ENCODE measurements around the gene AVEN.

Gene AVEN

GRCh38 chr15:33980159-33980558 lies 58.8 kb downstream of the AVEN start:
- no peak for DNase-seq

- DNase-seq: no peak
These were observed 63.9 kb downstream of the AVEN start for GRCh38 chr15:33975022-33975565.

GRCh38 chr15:33971811-33972210 lies 67.2 kb downstream of the AVEN start:
- DNase-seq: no peak

- no peak for DNase-seq
These were observed 70.2 kb downstream of the AVEN start for GRCh38 chr15:33968821-33969220.

- DNase-seq: no peak
These were observed 70.8 kb downstream of the AVEN start, which contains the start of gene CHRM5 for GRCh38 chr15:33968224-33968623. CHRM5 (plus strand) TSS chr15:33968497; CDS start chr15:34062718, 94,221 bp downstream.

DNA sequence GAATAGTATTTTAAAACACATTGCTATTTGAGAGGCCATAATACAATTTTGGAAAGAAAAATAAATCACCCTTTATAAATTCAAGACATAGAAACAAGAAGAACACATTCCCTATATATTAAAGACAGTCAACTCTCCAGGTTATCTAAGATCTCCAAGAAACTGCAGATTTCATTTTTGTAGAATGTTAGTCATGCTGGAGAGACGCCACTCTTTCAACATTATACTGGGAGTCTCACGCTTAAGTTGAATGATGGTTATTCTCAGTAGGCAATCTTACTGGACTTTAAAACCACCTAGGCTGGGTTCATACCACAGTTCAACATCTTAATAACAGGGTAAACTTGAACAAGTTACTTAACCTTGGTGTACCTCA lies 74.4 kb downstream of the AVEN start:
- no peak for DNase-seq

- peak; percentile 6 for DNase-seq
These were observed 75.0 kb downstream of the AVEN start for GRCh38 chr15:33963831-33964664.

GRCh38 chr15:33960549-33960935 lies 78.5 kb downstream of the AVEN start:
- DNase-seq: no peak

GRCh38 chr15:33959844-33960548 lies 79.0 kb downstream of the AVEN start:
- no peak for DNase-seq

DNA sequence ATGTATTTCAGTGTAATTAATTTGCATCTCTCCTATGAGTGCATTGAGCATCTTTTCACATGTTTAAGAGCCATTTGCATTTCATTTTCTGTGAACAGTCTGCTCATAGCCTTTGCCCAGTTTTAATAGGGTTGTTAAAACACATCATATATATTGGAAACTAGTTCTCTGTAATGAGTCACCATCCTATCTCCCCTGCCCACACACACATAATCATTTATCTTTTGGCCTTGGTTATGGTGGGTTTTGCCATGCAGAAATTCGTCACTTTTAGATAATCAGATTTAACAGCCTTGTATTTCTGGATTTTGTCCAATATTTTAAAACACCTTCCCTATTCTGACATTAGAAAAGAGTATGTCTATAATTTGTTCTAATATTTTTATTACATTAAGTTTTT lies 82.6 kb downstream of the AVEN start:
- DNase-seq: no peak

GRCh38 chr15:33955945-33956344 lies 83.1 kb downstream of the AVEN start:
- no peak for DNase-seq

DNA sequence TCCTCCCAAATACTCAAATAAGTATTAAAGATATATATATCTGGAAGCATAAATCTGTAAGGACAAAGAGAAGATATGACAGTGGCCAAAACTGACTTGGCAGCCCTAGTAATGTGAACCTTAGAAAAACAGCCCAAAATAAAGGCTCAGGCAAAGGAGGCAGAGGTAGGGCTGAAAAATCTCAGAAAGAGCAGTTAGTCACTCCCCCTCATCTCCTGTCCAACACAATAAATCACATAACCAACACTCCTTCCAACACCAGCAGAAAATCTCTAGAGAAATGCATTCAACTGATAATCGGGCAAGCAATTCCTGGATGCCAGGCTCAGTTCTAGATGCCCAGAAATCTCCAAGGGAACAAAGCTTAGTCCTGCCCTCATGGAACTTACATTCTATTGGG lies 92.9 kb downstream of the AVEN start:
- no peak for DNase-seq

DNA sequence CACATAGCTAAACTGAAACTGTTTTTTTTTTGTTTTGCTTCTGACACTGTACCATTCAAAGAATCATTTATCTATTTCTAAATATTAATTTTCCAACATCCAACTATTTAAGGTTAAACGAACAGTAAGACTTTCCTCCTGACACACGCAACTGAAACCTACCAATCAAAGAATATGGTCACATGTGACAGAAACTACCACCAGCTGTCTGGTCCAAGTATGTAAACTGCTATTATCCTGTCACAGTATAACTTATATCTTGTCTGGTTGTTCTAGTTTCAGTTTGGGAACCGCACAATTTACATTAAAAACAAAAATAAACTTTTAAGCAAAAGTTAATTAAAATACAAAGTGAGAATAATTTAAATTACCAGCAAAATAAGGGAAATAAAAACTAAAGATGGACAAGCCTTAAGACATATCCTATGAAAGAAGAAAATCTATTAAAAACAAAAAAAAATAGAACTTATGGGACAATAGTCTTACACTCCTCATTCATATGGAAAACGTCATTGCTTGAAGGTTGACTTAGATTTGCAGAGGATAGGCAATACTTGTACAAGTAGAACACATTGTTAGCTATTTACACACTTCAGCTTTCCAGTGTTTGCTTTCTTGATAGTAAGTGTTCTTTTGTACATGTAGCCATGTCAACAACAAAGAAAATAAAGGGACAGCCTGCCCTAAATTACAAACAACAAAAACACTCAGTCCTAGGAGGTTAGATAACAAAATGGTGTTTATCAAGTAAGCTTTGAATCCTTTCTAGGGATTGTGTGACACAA lies 97.5 kb downstream of the AVEN start:
- DNase-seq: no peak

- no peak for DNase-seq
These were observed 104.1 kb downstream of the AVEN start for GRCh38 chr15:33934921-33935320.

DNA sequence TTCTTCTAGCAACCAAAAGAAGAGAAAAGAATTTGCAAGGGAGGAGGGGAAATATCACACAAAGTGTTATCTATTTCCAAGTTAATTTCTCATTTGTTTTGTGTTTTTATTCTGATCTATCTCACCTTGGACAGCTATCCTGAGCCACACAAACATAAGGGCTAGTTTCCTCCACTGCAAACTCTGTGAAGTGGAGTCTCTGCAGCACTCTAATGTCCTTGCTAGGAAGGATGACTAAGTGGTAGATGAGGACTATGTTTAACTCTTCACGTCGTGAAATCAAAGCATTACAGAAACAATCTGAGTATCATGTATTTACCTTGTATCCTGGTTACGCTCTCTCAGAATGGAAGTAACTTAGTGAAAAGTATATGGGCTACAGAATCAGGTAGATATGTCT lies 104.6 kb downstream of the AVEN start:
- no peak for DNase-seq

DNA sequence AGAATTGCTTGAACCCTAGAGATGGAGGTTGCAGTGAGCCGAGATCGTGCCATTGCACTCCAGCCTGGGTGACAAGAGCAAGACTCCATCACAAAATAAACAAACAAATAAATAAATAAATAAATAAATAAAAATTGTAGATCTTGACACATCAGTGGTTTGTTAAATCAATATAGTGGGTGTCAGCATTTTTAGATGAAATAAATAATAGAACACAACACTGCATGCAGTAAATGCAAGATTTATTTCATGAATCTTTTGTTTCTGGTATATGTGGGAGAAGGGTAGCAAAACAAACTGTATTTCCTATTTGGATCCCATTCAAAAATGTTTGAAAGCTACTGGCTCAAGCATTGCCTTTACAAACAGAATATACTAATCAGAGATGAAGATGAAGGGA lies 106.3 kb downstream of the AVEN start:
- no peak for DNase-seq

DNA sequence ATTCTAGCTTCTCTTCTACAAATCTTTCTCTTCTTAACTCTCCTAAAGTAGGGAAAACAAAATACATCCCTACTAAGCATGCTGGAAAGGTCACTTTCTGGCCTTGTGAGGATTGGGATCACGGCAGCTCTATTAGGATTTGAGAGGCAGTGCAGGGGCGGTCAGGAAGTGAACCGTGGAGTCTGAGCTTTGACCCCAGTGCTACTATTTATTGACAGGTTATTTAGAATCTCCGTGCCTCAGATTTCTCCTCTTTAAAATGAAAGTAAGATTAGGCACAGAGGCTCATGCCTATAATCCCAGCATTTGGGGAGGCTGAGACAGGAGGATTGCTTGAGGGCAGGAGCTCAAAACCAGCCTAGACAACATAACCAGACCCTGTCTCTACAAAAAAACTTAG lies 112.7 kb downstream of the AVEN start:
- DNase-seq: no peak

GRCh38 chr15:33923446-33923845 lies 115.6 kb downstream of the AVEN start:
- DNase-seq: no peak

GRCh38 chr15:33915571-33916407 lies 123.2 kb downstream of the AVEN start:
- no peak for DNase-seq

- no peak for DNase-seq
These were observed 125.5 kb downstream of the AVEN start for GRCh38 chr15:33913459-33913858.

GRCh38 chr15:33912326-33912725 lies 126.7 kb downstream of the AVEN start:
- DNase-seq: no peak

- no peak for DNase-seq
These were observed 128.3 kb downstream of the AVEN start for GRCh38 chr15:33910741-33911140.

Measured in amniotic stem cell (primary cell).